GM21723 (cell line): ENCODE data around the gene GANC.
"Not testable (repeated sequence)": the region's sequence is repeated elsewhere in the genome, so short reads cannot be mapped to it uniquely, and the experiment has no call there.

ENCODE experiments used
- ATAC-seq: cut with Tn5 transposase; IDR thresholded peaks from one replicate; pipeline ENCODE4 v1.9.1; 2021; ENCODE audit warnings: mild to moderate bottlenecking, moderate library complexity; ENCODE audit not compliant: unreplicated experiment

The GANC gene

DNA sequence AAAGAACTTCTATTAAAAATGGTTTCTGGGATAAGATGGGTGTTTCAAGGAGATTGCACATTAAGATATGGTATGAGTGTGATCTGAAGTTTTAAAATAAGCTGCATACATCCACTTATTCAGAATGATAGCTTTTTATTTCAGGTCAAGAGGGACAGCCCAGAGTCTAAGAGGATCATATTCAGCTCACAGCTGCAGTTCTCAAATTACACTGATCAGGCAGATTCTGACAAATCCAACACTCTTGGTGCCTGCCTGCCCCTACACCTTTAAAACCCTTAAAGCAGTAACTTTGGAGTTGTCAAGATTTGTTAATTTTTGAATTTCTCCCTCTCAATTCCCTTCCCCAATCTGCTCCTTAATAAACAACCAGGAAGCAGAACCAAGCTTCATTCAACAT is 9.3 kb downstream of the GANC start:
- no peak for ATAC-seq

DNA sequence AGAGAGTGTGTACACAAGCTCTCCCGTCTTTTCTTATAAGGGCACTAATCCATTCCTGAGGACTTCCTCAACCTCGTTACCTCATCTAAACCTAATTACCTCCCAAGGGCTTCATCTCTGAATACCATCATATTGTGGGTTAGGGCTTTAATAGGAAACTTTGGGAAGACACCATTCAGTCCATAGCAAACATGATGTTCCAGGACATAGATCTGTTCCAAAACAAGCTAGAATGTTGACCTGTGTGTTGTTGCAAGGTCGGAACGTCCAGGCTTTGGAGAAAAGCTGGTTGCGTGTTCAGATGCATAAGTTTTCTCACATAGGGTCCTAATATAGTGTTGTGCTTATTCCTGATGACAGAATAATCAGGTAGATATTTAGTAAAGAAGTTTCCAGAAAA is 9.9 kb downstream of the GANC start:
- ATAC-seq: no peak

DNA sequence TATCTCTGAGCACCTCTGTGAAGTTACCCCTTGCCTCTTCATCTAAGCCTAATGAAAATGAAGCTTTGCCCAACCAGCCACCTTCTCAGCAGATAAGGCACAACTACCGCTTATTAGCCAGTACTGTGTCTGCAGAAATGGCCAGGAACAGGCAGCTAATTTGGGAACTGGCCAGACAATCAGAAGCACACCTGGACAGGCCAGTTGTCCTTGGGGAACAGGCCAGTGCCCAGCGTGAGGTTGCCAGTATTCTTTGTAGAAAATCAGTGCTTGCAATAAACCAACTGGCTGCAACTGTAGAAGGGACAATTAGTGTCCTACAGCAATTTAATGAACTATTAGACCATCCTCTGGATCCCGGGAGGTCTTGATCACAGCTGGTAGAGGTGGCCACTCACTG is 10.7 kb downstream of the GANC start:
- ATAC-seq: no peak

DNA sequence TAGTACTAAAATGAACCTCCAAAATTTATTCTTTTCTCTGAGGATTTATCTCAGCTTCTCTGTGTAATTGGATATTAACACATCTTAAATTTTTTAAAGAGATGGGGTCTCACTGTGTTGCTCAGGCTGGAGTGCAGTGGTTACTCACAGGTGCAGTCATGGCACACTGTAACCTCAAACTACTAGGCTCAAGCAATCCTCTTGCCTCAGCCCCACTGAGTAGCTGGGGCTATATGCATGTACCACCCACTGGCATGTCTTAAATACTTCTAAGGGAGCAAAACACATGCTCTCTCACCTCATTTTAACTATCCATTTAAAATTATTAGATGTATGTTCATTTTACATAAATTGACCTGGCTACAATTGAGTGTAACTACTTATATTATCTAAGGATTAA is 11.6 kb downstream of the GANC start:
- ATAC-seq: no peak

DNA sequence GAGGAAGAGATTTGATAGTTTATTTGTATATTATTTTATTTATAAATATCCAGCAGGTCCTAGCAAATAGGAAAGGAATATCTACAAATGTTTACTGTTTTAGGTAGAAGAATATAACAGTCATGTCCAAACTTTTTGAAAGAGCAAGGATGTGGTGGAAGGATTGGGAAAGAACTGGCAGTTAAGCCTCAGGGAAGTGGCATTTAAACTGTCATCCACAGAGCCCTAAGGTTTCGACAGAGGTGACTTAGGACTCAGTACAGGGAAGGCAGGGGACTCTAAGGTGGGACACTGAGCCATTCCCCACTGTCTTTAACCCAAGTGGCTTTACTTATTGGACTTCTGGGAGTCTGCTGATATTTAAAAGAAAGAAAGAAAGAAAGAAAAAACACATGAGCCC is 12.0 kb downstream of the GANC start:
- no peak for ATAC-seq

DNA sequence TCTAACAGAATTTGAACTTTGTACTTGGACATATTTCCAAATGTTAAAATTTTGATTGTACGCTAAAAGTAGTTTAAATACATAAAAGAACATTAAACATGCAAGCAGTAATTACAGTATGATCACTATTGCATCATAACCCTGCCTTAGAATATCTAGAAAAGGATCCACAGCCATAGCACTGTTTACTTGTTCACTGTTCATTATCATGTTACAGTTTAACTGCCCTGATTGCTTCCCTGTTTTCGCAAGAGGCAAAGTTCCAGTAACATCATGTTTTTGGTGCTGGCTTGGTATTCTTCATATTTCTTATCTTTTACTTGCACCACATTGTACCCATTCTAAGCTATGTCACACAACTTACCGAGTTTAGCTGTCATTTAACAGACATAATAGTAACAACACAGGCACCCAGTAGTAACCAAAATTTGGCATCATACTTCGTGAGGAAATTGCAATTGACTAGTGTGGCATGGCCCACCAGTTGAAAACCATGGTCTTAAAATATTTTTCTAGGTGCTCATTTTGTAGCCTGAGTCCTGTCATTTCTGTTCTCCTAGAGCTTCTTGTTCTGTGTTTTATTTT is 13.5 kb downstream of the GANC start:
- ATAC-seq: no peak

DNA sequence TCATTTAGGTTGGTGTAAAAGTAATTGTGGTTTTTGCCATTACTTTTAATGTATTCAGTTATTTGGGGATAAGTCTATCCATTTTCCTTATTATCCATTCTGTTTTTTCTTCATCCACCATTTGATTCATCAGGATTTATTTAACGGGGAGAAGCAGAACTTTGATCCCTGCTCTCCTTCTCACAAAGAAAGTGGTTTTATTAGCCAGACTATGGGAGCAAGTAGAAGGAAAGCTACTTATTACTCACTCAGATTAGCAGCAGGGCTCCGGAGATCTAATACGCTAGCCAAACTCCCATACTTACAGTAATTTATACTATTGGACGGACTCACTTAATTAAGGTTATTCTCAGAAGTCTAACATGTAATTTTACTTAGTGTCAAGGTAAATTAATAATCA is 14.9 kb downstream of the GANC start:
- ATAC-seq: no peak

DNA sequence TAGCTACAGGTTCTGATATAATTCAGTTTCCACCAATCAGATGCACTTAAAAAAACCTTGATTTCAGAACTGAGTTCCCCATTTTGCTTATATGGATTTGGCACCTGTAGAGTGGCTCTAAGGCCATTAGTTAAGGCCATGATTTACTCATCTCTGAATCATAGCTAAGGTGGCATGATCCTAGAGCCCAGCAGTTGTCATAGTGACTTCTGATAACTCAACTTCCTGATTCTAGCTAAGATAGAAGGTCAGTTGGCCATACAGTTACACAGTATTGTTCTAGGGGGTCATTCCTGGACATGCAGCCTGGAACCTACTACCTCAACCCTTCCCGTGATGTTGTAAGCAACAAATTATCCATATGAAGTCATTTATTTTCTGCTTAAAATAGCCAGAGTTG is 16.2 kb downstream of the GANC start:
- ATAC-seq: no peak

DNA sequence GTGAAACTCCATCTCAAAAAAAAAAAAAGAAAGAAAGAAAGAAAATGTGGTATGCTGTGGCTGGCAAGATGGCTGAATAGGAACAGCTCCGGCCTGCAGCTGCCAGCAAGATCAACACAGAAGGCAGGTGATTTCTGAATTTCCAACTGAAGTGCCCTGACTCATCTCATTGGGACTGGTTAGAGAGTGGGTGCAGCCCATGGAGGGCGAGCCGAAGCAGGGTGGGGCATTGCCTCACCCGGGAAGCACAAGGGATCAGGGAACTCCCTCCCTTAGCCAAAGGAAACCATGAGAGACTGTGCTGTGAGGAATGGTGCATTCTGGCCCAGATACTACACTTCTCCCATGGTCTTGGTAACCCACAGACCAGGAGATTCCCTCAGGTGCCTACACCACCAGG is 28.0 kb downstream of the GANC start:
- not testable (repeated sequence) for ATAC-seq

DNA sequence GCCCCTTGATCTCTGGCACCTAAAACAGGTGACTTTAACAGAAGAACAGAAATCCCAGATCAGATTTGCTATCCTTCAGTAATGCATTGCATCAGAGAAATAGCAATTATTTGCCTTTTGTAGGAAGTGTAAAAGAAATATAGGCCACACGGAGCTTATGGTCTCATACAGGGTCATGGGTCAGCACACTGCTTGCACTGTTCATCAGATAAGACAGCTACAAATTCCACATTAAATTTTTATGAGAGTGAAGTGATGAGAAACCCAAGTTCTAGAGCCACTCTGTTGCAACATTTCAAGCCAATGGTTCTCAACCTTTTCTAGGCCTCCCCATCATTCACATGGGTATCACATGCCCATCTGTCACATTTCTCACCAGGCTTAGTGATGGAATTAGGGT is 33.7 kb downstream of the GANC start:
- no peak for ATAC-seq

DNA sequence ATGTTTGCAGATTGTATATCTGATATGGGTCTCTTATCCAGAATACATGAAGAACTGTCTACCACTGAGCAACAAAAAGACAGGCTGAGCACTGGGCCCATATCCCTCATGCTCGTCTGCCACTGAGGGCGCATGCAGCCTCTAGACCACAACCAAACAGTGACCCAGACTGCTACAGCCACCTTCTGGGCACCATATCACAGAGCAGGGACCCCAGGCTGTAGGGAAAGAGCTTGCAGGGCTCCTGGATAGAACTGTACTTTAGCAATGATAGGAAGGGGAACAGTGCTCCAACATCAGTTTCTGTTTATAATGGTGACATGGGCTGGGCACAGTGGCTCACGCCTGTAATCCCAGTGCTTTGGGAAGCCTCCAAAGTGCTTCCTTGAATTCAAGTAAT is 40.5 kb downstream of the GANC start:
- no peak for ATAC-seq

DNA sequence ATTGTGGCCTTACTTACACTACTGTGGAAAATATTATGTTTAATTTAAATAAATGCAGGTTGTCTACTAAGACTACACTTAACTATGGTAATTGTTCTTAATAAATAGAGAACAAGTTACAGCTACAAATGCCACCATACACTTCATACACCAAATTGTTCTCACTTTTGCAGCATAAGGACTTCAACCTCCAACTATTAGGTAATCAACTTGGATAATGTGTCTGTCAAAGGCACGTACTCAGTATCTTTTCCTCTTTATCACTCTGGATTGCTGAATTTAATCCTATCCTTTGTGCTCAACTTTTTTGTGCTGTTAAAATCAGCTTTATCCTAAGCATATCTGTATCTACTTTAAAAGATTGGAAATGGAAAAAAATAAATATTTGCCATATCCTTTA is 41.8 kb downstream of the GANC start:
- no peak for ATAC-seq

DNA sequence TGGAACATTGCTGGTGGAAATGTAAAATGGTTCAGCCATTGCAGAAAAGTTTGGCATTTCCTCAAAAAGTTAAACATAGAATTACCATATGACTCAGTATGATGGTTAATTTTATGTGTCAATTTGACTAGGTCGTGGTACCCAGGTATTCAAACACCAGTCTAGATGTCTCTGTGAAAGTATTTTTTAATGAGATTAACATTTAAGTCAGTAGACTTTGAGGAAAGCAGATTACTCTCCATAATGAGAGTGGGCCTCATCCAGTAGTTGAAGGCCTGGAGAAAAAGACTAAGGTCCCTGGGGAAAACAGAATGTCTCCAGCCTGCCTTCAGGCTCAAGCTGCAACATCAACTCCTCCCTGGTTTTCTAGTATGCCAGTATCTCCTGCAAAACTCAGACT is 42.5 kb downstream of the GANC start:
- ATAC-seq: no peak

DNA sequence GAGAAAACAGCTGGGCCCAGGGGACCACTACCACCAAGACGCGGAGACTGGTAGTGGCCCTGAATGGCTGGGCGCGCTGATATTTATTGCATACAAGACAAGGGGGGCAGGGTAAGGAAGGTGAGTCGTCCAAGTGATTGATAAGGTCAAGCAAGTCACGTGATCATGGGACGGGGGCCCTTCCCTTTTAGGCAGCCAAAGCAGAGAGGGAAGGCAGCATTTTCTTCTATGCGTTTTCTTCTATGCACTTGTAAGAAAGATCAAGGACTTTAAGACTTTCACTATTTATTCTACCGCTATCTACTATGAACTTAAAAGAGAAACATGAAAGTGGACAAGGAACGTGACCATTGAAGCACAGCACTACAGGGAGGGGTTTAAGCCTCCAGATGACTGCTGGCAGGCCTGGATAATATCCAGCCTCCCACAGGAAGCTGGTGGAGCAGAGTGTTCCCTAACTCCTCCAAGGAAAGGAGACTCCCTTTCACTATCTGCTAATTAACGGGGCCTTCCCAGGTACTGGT is 43.3 kb downstream of the GANC start:
- not testable (repeated sequence) for ATAC-seq

DNA sequence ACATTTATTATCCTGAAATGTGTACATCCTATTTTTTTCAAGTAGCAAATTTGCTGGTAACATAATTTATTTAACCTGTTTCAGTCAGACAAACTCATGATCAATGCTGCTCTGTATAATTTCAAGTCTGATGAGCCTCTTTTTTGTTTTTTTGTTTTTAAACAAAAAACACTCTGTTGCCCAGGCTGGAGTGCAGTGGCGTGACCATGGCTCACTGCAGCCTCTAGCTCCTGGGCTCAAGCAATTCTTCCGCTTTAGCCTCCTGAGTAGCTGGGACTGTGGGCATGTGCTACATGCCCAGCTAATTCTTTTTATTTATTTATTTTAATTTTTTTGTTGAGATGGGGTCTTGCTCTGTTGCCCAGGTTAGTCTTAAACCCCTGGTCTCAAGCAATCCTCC is 46.2 kb downstream of the GANC start:
- ATAC-seq: no peak

DNA sequence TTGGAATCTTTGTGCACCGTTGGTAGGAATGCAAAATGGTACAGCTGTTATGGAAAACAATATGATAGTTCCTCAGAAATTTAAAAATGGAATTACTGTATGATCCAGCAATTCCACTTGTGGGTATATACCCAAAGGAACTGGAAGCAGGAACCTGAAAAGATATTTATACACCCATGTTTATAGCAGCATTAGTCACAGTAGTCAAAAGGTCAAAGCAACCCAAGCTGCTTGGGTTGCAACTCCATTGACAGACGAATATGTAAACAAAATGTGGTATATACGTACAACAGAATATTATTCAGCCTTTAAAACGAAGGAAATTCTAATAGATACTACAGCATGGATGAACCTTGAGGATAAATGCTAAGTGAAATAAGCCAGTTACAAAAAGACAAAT is 51.3 kb downstream of the GANC start:
- no peak for ATAC-seq

DNA sequence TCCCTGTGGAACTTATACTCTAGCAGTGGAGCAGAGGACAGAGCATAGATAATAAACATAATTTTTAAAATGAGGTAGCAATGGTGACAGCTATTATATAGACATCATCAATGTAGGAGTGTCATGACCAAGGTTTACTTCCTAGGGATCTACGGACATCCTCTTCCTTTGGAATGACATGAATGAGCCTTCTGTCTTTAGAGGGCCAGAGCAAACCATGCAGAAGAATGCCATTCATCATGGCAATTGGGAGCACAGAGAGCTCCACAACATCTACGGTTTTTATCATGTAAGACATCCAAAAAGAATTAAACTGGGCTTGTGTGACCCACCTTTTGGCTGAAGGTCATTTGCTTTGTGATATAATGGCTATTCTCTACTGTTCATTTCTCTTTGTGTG is 56.2 kb downstream of the GANC start:
- no peak for ATAC-seq

DNA sequence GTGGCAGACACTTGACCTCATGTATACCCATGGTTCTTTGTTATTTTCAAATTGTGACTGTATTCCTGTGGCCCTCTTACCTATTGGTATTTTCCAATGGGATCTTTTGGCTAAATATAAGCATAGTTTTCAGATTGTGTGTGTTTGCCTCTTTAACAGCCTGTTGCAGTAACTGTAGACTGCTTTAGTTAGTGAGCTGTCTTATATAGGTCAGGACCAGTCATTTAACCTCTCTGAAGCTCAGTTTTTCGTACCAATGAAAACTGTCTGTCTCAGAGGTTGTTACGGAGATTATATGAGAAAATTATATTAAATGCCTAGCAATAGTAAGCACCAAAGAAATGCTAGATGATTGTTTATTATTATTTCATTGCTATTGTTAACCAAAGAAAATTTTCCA is 57.0 kb downstream of the GANC start:
- no peak for ATAC-seq

DNA sequence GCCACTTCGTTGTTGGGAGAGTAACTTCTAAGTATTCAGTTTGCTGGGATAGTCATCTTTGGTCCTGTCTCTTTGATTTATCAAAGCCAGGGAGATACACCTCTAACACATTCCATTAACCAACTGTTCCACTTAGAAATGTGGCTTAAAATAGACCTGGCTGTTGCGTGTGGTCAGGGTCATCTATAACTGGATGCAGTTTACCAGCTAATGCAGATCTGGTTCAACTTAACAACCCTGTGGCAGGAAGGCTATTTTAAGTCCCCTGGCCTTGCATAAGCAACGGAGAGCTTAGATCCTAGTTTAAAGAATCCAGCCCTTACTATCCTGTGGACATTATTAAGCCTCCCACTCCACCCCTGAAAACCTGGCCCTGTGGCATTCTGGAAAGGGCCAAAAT is 58.2 kb downstream of the GANC start:
- no peak for ATAC-seq

DNA sequence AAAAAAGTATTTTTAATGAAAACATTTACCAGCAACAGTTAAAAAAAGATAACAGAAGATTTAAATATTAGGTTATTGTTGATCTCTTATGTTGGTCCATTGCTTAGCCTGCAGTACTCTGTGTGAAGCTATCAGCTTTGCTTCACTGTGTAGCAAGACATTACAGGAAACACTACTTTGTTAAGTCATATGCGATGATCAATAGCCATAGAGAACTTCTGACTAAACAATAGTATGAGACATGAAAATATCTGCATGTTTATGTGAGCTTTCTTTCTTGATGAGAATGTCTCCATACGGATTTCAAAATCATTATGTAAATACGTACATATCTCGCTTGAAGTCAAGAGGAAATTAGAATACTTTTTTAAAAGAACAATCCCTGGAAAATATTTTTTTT is 59.3 kb downstream of the GANC start:
- ATAC-seq: no peak

DNA sequence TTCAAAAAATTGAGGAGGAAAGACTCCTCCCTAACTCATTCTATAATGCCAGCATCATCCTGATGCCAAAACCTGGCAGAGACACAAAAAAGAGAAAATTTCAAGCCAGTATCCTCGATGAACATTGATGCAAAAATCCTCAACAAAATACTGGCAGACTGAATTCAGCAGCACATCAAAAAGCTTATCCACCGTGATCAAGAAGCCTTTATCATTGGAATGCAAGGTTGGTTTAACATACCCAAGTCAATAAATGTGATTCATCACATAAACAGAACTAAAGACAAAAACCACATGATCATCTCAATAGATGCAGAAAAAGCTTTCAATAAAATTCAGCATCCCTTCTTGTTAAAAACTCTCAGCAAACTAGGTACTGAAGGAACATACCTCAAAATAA is 62.1 kb downstream of the GANC start:
- ATAC-seq: no peak

DNA sequence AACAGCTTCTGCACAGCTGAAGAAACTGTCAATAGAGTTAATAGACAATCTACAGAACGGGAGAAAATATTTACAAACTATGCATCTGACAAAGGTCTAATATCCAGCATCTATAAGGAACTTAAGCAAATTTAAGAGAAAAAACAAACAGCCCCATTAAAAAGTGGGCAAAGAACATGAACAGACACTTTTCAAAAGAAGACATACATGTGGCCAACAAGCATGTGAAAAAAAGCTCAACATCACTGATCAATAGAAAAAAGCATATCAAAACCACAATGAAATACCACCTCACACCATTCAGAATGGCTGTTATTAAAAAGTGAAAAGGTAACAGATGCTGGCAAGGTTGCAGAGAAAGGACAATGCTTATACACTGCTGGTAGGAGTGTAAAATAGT is 63.6 kb downstream of the GANC start:
- not testable (repeated sequence) for ATAC-seq

DNA sequence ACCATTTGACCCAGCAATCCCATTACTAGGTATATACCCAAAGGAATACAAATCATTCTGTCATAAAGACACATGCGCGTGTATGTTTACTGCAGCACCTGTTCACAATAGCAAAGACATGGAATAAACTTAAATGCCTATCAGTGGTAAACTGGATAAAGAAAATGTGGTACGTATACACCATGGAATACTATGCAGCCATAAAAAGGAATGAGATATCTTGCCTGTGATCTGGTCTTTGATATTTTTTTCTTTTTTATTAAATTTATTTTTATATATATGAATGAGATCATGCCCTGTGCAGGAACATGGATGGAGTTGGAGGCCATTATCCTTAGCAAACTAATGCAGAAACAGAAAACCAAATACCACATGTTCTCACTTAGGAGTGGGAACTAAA is 64.1 kb downstream of the GANC start:
- ATAC-seq: not testable (repeated sequence)

DNA sequence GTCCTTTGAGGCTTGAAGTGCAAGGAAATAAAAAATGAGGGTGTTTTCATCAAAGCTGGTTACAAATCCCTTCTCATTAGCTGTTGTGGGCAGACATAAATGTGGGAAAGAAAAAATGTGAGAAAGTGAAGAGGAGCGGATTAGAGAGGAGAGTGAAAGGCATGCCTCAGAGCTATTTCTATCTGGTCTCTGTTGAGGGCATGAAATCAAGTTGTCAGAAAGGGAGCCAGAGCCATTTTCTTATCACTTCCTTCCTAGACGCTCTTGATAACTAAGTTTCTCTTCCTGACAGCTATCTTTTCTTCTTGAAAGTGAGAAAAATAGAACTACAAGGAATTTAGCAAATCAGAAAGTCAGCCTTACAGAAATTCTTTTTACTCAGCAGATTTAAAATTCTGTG is 65.5 kb downstream of the GANC start:
- ATAC-seq: no peak
